HepG2 (cell line): ENCODE results near the gene STK31. TPM values are rescaled to one million over a fixed set of nuclear protein-coding genes. Genes with fewer than 3 reads are reported as not detected.

ENCODE experiments used
- ATAC-seq: fragments of 200-7000 bp; cut with Tn5 transposase; 3 replicates; pipeline ENCODE4 v1.9.1; 2020; ENCODE audit warnings: mild to moderate bottlenecking, moderate library complexity
- BruUV-seq: library from RNA; stranded (reverse); fragments of 400-500 nt; replicated peaks from 2 replicates; lab custom pipeline; 2021; lab: Mats Ljungman, UMichigan
- CTCF ChIA-PET: fragments of 300-600 bp; formaldehyde crosslinking; extraction: SDS; loops from one replicate; lab custom pipeline; 2021; ENCODE audit warnings: low total read pairs, inconsistent platforms, low intra/inter-chr PET ratio; lab: Yijun Ruan, JAX
- POLR2A ChIA-PET: fragments of 350-600 bp; sonication (Branson Sonifier 250); formaldehyde crosslinking; loops from one replicate; lab custom pipeline; 2020; ENCODE audit warnings: antibody characterized with exemption, inconsistent platforms; lab: Yijun Ruan, JAX
- DNase-seq: peaks from one replicate; pipeline ENCODE4 v3.0.0-alpha.2; 2015; ENCODE audit warnings: low spot score
- FAIRE-seq: peaks from 3 replicates; lab custom pipeline; 2011; peaks lifted over from hg19 to GRCh38; lab: Jason Lieb, UNC
- H2AFZ ChIP-seq: one replicate; pipeline ENCODE4 v1.6.1; 2011; ENCODE audit warnings: low read length, inconsistent platforms
- H3K27ac ChIP-seq: fragments of 300-600 bp; 3 replicates; pipeline ENCODE4 v1.8.0; 2011; ENCODE audit warnings: mixed run types, mild to moderate bottlenecking, mixed read lengths, low read length, inconsistent platforms; ENCODE audit not compliant: insufficient read depth; ENCODE audit errors: extremely low read length
- H3K27me3 ChIP-seq, 2 experiments: fragments of 200-600 bp in 1 of 2; 2 replicates in 1 of 2; 3 replicates in 1 of 2; pipeline versions ENCODE4 v1.6.0 to v1.8.0; 2011; ENCODE audit warnings: low read length in 2 of 2, mild to moderate bottlenecking in 2 of 2, moderate library complexity in 2 of 2, inconsistent platforms in 1 of 2; ENCODE audit not compliant: insufficient read depth in 2 of 2, control insufficient read depth in 1 of 2
- H3K36me3 ChIP-seq, 2 experiments: fragments of 200-600 bp in 1 of 2; replicated peaks in 1 of 2; 2 replicates in 1 of 2; 3 replicates in 1 of 2; pipeline versions ENCODE4 v1.5.1 to v1.8.0; 2011; ENCODE audit warnings: low read length in 2 of 2, inconsistent platforms in 1 of 2; ENCODE audit not compliant: insufficient read depth in 2 of 2, control insufficient read depth in 1 of 2
- H3K4me1 ChIP-seq: 2 replicates; pipeline ENCODE4 v1.5.1; 2012; ENCODE audit warnings: low read length, inconsistent platforms; ENCODE audit not compliant: insufficient read depth
- H3K4me2 ChIP-seq: 2 replicates; pipeline ENCODE4 v1.6.0; 2011; ENCODE audit warnings: low read depth, low read length, inconsistent platforms
- H3K4me3 ChIP-seq, 3 experiments: fragments of 200-600 bp in 1 of 3; sonication (generic), shearing (Covaris generic) in 1 of 3; replicated peaks in 1 of 3; 2 replicates each; pipeline ENCODE4 v1.5.1; 2011 to 2016; ENCODE audit warnings: low read length in 3 of 3, inconsistent platforms in 2 of 3, low read depth in 2 of 3, mild to moderate bottlenecking in 2 of 3, control low read depth in 1 of 3, mixed read lengths in 1 of 3; ENCODE audit not compliant: insufficient read depth in 1 of 3
- H3K79me2 ChIP-seq: one replicate; pipeline ENCODE4 v1.6.1; 2011; ENCODE audit warnings: low read length, inconsistent platforms; ENCODE audit not compliant: insufficient read depth
- H3K9ac ChIP-seq: 2 replicates; pipeline ENCODE4 v1.6.0; 2011; ENCODE audit warnings: mild to moderate bottlenecking, low read depth, low read length, inconsistent platforms; ENCODE audit not compliant: insufficient read depth
- H3K9me3 ChIP-seq: 2 replicates; pipeline ENCODE4 v1.5.1; 2012; ENCODE audit warnings: mild to moderate bottlenecking, low read length
- H4K20me1 ChIP-seq: 2 replicates; pipeline ENCODE4 v1.6.0; 2011; ENCODE audit warnings: inconsistent platforms, mild to moderate bottlenecking, low read length, moderate library complexity; ENCODE audit not compliant: insufficient read depth
- AGO2 ChIP-seq: fragments of 200-400 bp; formaldehyde crosslinking; optimal IDR thresholded peaks from 2 replicates; pipeline ENCODE3; 2017; ENCODE audit warnings: mild to moderate bottlenecking, low read depth, low read length, moderate library complexity
- CBX2 ChIP-seq, 2 experiments: fragments of 200-600 bp in 1 of 2; sonication (generic); formaldehyde crosslinking in 1 of 2; IDR thresholded peaks; 2 replicates each; pipeline versions ENCODE4 v1.7.0 to v1.8.1; 2018 to 2022; ENCODE audit warnings: low read depth in 2 of 2, low read length in 1 of 2, mild to moderate bottlenecking in 1 of 2, missing genetic modification reagents in 1 of 2
- CENPT ChIP-seq: sonication (generic); formaldehyde crosslinking; IDR thresholded peaks from 2 replicates; pipeline ENCODE4 v1.8.0; 2022; ENCODE audit warnings: low read depth, mild to moderate bottlenecking, moderate library complexity, missing genetic modification reagents
- FOXA1 ChIP-seq, 2 experiments: fragments of 450-650 bp in 1 of 2; sonication (generic) in 1 of 2; formaldehyde crosslinking in 1 of 2; IDR thresholded peaks; 2 replicates each; pipeline versions ENCODE4 v1.4.0 to v1.6.1; 2016 to 2020; ENCODE audit warnings: missing genetic modification reagents in 1 of 2
- HNRNPK ChIP-seq: fragments of 200-400 bp; formaldehyde crosslinking; IDR thresholded peaks from 2 replicates; pipeline ENCODE4 v1.6.1; 2018; ENCODE audit warnings: low read length, low read depth, moderate library complexity, mild to moderate bottlenecking; ENCODE audit not compliant: poor library complexity, severe bottlenecking
- HOXD1 ChIP-seq: sonication (generic); formaldehyde crosslinking; IDR thresholded peaks from 2 replicates; pipeline ENCODE4 v1.5.0; 2020; ENCODE audit warnings: missing genetic modification reagents
- KLF6 ChIP-seq: IDR thresholded peaks from 2 replicates; pipeline ENCODE4 v1.8.0; 2016; ENCODE audit warnings: missing biosample characterization, missing genetic modification reagents
- NR2F2 ChIP-seq: IDR thresholded peaks from 2 replicates; pipeline ENCODE4 v1.6.1; 2012; ENCODE audit warnings: low read depth, inconsistent platforms, borderline replicate concordance
- PAX8 ChIP-seq: sonication (generic); formaldehyde crosslinking; IDR thresholded peaks from 2 replicates; pipeline ENCODE4 v1.8.0; 2022; ENCODE audit warnings: mild to moderate bottlenecking, missing genetic modification reagents, borderline replicate concordance
- POLR2AphosphoS5 ChIP-seq: IDR thresholded peaks from 2 replicates; pipeline ENCODE4 v1.6.1; 2012; ENCODE audit warnings: low read depth, low read length
- SP1 ChIP-seq, 2 experiments: fragments of 450-650 bp in 1 of 2; sonication (generic) in 1 of 2; formaldehyde crosslinking in 1 of 2; IDR thresholded peaks; 2 replicates each; pipeline versions ENCODE4 v1.4.0 to v1.6.1; 2016 to 2020; ENCODE audit warnings: missing genetic modification reagents in 1 of 2
- TBX3 ChIP-seq: fragments of 450-650 bp; IDR thresholded peaks from 2 replicates; pipeline ENCODE4 v1.6.1; 2017; ENCODE audit warnings: antibody characterized with exemption, mild to moderate bottlenecking, inconsistent platforms, borderline replicate concordance
- ZNF333 ChIP-seq: sonication (generic); formaldehyde crosslinking; IDR thresholded peaks from 2 replicates; pipeline ENCODE4 v1.4.0; 2020; ENCODE audit warnings: mild to moderate bottlenecking, missing genetic modification reagents, borderline replicate concordance
- ZNF501 ChIP-seq: sonication (generic); formaldehyde crosslinking; IDR thresholded peaks from 2 replicates; pipeline ENCODE4 v1.5.1; 2020; ENCODE audit warnings: mild to moderate bottlenecking, moderate library complexity, missing genetic modification reagents
- ZNF563 ChIP-seq: sonication (generic); formaldehyde crosslinking; IDR thresholded peaks from 2 replicates; pipeline ENCODE4 v1.8.0; 2022; ENCODE audit warnings: mild to moderate bottlenecking, moderate library complexity, missing genetic modification reagents
- ZNF747 ChIP-seq: sonication (generic); formaldehyde crosslinking; IDR thresholded peaks from 2 replicates; pipeline ENCODE4 v1.8.1; 2023; ENCODE audit warnings: missing genetic modification reagents, mild to moderate bottlenecking, borderline replicate concordance
- WGBS: methylation state at CpG from one replicate; pipeline ENCODE4 v1.1.6; 2017; ENCODE audit warnings: low lambda C conversion rate; 5-methylcytosine and 5-hydroxymethylcytosine counted together
- in situ Hi-C: cut with HindIII; loops from 2 replicates; pipeline ENCODE4 v1.10.0; 2017; ENCODE audit warnings: low pct_unique_long_range_greater_than_20kb; ENCODE audit not compliant: extremely low pct_ligation_motif_present
- intact Hi-C: fragments of 100-400 bp; cut with micrococcal nuclease; formaldehyde crosslinking; loops from one replicate; pipeline ENCODE4 v1.10.0; 2022; ENCODE audit not compliant: unreplicated experiment
- polyA plus RNA-seq, 8 experiments: library from polyadenylated mRNA; depleted of rRNA in 3 of 8; stranded (reverse) in 7 of 8; unstranded in 1 of 8; fragments of >200 nt; fragmentation: Illumina TruSeq in 4 of 8; extraction: Trizol in 4 of 8; gene quantifications; 2 replicates each; pipeline versions ENCODE4 v1.2.1 to v1.2.3, GENCODE V29; 2011 to 2016; ENCODE audit warnings: low read depth in 4 of 8, missing spikeins in 1 of 8, mixed read lengths in 1 of 8; ENCODE audit not compliant: insufficient read depth in 1 of 8
- total RNA-seq, 5 experiments: library from RNA; depleted of rRNA; stranded (reverse); fragments of >200 nt; fragmentation: Illumina TruSeq; extraction: Trizol; gene quantifications; 2 replicates each; pipeline ENCODE4 v1.2.3, GENCODE V29; 2016; ENCODE audit warnings: low read depth in 1 of 5
- TF ChIP-seq, protein P1 (sequence below): sonication (generic); formaldehyde crosslinking; IDR thresholded peaks from 2 replicates; pipeline ENCODE4 v1.8.1; 2023; ENCODE audit warnings: mild to moderate bottlenecking, missing genetic modification reagents
- TF ChIP-seq, protein P2 (sequence below): sonication (generic); formaldehyde crosslinking; IDR thresholded peaks from 2 replicates; pipeline ENCODE4 v1.5.0; 2020; ENCODE audit warnings: missing genetic modification reagents

Gene STK31
- total and polyA plus RNA-seq, 2 of the 13 experiments (the other 11 are each of a cell fraction or from before 2014, with no cell fraction given): not detected

DNA sequence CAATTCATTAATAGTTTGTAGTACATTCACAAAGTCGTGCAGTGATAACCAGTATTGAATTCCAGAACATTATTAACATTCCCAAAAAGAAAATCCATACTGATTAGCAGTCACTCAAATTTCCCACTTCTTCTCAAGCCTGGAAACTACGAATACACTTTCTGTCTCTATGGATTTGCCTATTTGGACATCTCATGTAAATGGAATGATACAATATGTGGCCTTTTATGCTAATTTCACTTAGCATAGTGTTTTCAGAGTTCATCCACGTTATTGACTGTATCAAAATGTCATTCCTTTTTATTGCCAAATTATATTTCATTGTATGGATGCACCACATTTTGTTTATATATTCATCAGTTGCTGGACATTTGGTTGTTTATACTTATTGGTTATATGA, 78.8 kb downstream of the STK31 start:
- FAIRE-seq (no peak), DNase-seq (no peak)
- no TSS peak for BruUV-seq
- Histone ChIP-seq H2AFZ (no peak overlapping the region), H4K20me1 (no peaks in the 10 kb centered on the region)
- no peak for TF ChIP-seq ZNF747 (CRISPR knock-in tag)
- TF ChIP-seq CENPT (CRISPR knock-in tag): no peak
- no peak for TF ChIP-seq SP1 (IDR thresholded peaks at IDR 0.05)
- no peak for TF ChIP-seq SP1 (CRISPR knock-in tag; IDR thresholded peaks at IDR 0.05)
- TF ChIP-seq, protein P1, sequence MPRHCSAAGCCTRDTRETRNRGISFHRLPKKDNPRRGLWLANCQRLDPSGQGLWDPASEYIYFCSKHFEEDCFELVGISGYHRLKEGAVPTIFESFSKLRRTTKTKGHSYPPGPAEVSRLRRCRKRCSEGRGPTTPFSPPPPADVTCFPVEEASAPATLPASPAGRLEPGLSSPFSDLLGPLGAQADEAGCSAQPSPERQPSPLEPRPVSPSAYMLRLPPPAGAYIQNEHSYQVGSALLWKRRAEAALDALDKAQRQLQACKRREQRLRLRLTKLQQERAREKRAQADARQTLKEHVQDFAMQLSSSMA (CRISPR knock-in tag): no peak
- TF ChIP-seq, all 625 proteins: peak for 0
- 0% methylated on average over 3 of the region's 3 CpGs for WGBS
- no peak overlapping the region for H3K4me3 ChIP-seq
- intact Hi-C loops (no loop called here), in situ Hi-C loops (no loop called here)
- H3K4me2 ChIP-seq: no peak overlapping the region
- CTCF ChIA-PET: no interaction called here
- H3K79me2 ChIP-seq: no peaks in the 10 kb centered on the region
- H3K9ac ChIP-seq: no peak overlapping the region
- H3K27me3 ChIP-seq: no peaks in the 10 kb centered on the region
- POLR2A ChIA-PET: no interaction called here
- H3K9me3 ChIP-seq: peaks cover under 1% of the 10 kb centered on the region; the same call in 1 of the 2 replicates
- no peak for ATAC-seq
- H3K36me3 ChIP-seq: no peaks in the 10 kb centered on the region
- H3K4me1 ChIP-seq: no peaks in the 10 kb centered on the region
- H3K27ac ChIP-seq: no peak overlapping the region

GRCh38 chr7:23791721-23792120, 81.7 kb downstream of the STK31 start:
- no TSS peak for BruUV-seq
- H3K4me1 ChIP-seq: no peaks in the 10 kb centered on the region
- H3K9ac ChIP-seq: no peak overlapping the region
- in situ Hi-C loops (no loop called here), intact Hi-C loops (no loop called here)
- DNase-seq: no peak
- no peak overlapping the region for H3K4me3 ChIP-seq
- peaks cover 25% of the 10 kb centered on the region for H3K9me3 ChIP-seq
- ChIA-PET CTCF (no interaction called here), POLR2A (no interaction called here)
- no peaks in the 10 kb centered on the region for H3K79me2 ChIP-seq
- H3K4me2 ChIP-seq: no peak overlapping the region
- no peaks in the 10 kb centered on the region for H3K36me3 ChIP-seq
- no peaks in the 10 kb centered on the region for H3K27me3 ChIP-seq
- no peak for FAIRE-seq
- no peak for ATAC-seq
- H2AFZ ChIP-seq: no peak overlapping the region
- H4K20me1 ChIP-seq: no peaks in the 10 kb centered on the region
- H3K27ac ChIP-seq: no peak overlapping the region
- TF ChIP-seq KLF6 (CRISPR knock-in tag) (no peak), CBX2 (IDR thresholded peaks at IDR 0.05; ENCODE audit: low read depth, low read length) (no peak), CBX2 (CRISPR knock-in tag; IDR thresholded peaks at IDR 0.05; ENCODE audit: low read depth) (no peak), HOXD1 (CRISPR knock-in tag) (no peak), PAX8 (no peak), ZNF563 (CRISPR knock-in tag) (no peak), FOXA1 (IDR thresholded peaks at IDR 0.05) (no peak), FOXA1 (CRISPR knock-in tag; IDR thresholded peaks at IDR 0.05) (no peak), ZNF333 (no peak), HNRNPK (no peak), TBX3 (no peak), AGO2 (no peak), POLR2AphosphoS5 (no peak), NR2F2 (no peak), ZNF501 (CRISPR knock-in tag) (no peak)
- TF ChIP-seq, protein P2, sequence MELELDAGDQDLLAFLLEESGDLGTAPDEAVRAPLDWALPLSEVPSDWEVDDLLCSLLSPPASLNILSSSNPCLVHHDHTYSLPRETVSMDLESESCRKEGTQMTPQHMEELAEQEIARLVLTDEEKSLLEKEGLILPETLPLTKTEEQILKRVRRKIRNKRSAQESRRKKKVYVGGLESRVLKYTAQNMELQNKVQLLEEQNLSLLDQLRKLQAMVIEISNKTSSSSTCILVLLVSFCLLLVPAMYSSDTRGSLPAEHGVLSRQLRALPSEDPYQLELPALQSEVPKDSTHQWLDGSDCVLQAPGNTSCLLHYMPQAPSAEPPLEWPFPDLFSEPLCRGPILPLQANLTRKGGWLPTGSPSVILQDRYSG (CRISPR knock-in tag): no peak
